ENCODE measurements around the gene GRM6. TPM values are rescaled to one million over a fixed set of nuclear protein-coding genes. Genes with fewer than 3 reads are reported as not detected.

The GRM6 gene
- not detected in 2 replicates for total RNA-seq (2014; rRNA removed; shearing (Covaris generic))

DNA sequence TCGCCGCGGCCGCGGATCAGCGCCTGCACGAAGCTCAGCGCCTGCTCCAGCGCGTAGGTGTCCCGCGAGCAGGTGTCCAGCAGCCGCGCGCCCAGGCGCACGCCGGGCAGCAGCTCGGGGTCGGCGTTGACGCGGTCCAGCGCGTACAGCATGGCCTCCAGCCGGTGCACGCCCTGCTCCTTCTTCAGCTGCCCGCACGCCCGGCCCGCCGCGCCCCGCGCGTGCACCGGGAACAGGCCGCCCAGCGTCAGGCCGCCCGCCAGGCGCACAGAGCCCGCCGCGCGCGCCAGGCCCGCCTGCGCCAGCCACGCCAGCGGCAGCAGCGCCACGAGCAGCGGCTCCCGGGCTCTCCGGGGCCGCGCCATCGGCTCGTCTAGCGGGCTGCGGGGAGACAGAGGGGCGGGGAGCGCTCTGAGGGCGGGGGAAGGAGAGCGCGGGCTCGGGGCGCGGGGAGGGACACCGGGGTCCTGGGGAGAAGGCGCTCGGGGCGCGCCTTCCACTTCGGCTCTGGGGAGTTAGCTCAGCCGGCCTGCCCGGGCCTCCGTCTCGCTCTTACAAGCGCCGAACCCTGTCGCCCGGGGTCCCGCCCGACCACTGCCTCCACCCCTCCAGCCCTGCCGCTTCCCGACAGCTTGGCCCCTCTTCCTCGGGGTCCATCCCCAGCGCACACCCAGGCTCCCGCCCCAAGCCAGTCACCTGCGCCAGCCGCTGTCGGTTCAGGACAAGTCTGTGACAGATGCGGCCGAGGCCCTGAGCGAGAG lies at the start of gene GRM6:
Gene GRM6 (minus strand): TSS at position 741 of the 761 bp plus-strand sequence. CDS start 376 bp downstream, at position 365.
- no peak for DNase-seq (ENCODE audit: low read depth)

DNA sequence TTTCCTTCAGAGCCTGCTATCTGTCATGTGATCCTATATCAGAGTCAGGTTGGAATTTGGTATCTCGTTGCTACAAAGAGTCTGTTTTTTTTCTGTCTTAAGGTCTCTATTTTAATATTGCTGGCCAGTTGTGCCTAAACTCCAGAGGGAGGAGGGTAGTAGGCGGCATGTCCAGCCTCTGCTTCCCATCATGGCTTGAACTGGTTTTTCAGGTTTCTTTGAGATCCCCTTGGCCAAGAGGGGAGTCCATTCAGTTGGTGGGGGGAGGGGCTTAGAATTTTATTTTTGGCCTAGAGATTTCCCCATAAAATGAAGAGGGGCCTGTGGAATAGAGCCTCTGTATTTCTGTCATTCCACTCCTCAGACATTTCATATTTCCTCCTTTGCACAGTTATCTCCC lies 49.6 kb upstream of the GRM6 start:
- no peak for DNase-seq (ENCODE audit: low read depth)

DNA sequence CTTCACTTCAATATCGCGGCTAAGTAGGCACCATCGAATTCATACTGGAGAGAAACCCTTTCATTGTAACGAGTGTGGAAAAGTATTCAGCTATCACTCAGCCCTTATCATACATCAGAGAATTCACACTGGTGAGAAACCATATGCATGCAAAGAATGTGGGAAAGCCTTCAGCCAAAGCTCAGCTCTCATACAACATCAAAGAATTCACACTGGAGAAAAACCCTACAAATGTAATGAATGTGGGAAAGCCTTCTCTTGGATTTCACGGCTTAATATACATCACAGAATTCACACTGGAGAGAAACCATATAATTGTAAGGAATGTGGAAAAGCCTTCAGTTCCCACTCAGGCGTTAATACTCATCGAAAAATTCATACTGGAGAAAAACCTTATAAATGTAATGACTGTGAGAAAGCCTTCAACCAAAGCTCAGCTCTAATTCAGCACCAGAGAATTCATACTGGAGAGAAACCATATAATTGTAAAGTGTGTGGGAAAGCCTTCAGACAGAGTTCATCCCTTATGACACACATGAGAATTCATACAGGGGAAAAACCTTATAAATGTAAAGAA lies 38.0 kb upstream of the GRM6 start:
- no peak for DNase-seq (ENCODE audit: low read depth)

DNA sequence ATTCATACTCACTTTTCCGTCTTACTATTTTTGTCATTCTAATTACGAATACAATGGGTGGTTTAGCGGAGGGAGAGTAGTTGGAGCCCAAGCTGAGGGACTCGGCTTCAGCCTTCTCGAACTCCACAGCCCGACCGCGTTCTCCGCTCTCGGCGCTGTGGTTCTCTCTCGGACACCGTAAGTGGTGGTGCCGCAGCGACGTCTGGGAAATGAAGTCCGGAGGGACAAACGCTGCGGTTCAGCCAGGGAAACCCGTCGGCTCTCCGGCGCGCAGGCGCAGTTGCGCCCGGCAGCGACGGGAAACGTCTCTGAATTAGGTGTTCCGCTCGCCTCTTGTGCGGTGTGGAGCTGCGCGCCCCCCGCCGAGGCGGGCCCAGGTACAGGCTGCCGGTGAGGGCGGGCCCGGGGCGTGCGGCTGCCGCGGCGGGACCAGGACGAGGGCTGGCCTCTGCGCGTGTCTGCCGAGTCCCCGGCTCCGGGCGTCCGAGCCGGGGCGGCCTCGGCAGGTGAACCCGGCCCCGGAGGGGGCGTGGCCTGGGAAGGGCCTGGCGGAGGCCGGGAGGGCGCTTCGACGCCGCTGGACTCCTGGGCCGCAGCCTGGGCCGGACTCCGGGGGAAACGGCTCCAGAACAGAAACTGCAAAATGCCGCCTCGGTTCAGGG lies 28.5 kb upstream of the GRM6 start, which contains the start of gene ZNF879:
Gene ZNF879 (plus strand): TSS at position 277 of the 662 bp plus-strand sequence. CDS start 1,201 bp downstream, outside the sequence.
- DNase-seq (ENCODE audit: low read depth), result peak; percentile 95

DNA sequence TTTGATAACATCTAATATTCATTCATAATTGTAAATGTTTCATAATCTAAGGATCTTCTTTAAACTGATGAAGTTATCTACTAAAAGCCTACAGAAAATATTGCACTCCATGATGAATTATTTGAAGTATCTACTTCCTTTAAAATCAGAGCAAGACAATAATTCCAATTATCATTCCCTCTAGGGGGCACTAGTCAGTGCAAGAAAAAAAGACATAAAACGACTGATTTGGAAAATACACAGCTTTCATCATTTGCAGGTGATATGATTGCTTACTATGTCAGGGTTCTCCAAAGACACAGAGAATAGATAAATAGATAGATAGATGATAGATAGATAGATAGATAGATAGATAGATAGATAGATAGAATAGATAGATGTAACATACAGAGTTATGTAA lies 13.5 kb upstream of the GRM6 start:
- DNase-seq (ENCODE audit: low read depth), result no peak

DNA sequence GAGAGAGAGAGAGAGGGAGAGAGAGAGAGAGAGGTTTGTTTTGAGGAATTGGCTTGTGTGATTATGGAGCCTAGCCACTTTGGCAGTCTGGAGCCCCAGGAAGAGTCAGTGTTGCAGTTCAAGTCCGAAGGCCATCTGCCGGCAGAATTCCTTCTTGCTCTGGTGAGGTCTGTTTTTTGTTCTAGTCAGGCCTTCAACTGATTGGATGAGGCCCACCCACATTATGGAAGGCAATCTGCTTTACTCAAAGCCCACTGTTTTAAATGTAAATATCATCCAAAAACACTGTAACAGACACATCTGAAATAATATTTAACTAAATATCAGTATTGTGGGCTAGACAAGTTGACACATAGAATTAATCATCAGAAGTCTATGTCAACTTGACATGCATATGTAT lies 11.4 kb upstream of the GRM6 start:
- no peak for DNase-seq (ENCODE audit: low read depth)

DNA sequence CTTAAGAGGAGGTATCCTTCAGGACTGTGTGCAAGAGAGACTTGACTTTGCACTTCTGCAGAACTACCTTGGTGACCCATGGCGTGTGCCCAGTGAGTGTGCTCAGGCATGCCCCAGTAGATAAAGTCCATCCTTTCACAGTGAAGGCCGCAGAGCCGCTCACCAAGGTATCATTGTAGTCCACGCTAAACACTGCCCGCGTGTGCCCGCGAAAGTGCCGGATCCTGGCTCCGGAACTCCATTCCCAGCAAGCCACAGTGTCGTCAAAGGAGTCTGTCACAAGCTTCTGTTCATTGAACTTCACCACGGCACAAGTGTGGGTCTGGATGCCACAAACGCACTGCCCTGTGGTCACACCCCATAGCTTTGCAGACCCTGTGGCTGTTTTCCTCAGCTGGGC lies 3.3 kb upstream of the GRM6 start:
- no peak for DNase-seq (ENCODE audit: low read depth)

DNA sequence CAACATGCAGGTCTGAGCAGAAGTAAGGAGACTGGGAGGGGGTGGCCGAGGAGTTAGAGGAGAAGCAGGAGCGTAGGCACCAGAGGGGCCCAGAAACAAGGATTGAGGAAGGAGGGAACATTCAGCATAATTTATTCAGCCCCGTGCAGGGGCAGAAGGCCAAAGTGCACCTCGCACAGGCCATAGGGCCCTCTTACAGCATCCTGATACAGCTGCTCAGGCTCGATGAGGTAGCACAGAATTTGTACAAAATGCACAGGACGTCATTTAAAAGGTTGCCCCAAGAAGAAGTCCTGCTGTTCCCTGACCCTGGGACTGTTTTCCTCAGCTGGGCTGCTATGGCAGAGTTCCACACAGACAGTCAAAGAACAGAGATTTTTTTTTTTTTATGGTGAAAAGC lies 2.1 kb upstream of the GRM6 start:
- no peak for DNase-seq (ENCODE audit: low read depth)

DNA sequence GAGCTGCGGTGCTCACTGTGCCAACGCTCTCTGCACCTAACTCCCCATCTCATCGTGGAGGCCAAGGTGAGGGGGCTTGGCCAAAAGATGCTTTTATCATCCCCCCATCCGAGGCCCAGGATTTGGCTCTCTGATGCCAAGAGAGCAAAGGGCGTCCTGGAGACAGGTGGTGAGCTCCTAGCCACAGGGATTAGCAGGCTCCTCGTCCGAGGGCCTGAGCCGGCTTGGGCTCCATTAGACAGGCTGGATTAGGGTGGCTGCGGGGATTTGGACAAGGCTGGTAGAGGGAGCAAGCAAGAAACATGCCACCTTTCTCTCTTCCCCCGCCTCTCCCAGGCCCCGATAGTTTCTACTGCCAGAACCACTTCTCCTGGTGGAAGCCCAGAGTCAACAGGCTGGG lies 1.0 kb upstream of the GRM6 start:
- DNase-seq (ENCODE audit: low read depth), result no peak

DNA sequence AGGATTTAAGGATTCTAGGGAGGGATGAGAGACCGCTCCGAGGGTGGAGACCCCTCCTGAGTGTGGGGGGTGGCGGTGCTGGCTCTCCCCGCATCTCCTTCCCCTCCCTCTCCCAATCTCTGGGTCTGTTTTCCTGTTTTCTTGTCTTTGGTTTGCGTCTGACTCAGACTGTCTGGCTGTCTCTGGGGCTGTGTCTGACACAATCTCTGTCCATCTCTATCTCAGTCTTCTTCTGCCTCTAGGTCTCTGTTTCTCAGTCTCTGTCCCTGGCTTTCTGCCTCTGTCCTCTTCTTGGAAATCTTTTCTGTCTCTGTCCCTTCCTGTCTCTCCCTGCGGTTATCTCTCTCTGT lies 196 bp upstream of the GRM6 start:
- DNase-seq (ENCODE audit: low read depth), result no peak

DNA sequence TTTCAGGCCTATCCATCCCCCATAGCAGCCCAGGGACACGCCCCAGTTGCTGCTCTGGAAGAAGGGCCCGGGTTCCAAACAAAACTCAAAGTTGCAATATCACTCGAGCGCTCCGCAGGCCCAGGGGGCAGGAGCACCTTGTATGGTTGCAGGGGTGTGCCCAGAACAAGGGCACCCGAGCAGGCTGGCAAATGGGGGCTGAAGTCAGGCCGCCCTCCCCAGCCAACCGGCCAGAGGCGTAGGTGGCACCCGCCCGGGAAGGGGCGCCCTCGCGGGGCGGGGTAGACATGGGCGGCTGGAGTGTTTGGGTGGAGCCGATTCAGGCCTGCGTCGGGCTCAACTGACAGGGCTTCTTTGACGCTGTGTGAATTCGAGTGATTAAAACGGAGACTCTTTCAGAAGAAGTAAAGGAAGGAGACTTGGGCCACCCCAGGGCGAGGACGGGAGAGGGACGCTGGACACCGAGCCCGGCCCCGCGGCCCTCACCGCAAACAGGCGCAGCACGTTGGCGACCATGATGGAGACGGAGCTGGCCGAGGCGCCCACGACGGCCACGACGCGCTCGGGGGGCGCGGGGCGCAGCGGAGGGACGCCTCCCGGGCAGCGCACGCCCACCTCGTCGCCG lies 1.1 kb downstream of the GRM6 start:
- DNase-seq (ENCODE audit: low read depth), result no peak

DNA sequence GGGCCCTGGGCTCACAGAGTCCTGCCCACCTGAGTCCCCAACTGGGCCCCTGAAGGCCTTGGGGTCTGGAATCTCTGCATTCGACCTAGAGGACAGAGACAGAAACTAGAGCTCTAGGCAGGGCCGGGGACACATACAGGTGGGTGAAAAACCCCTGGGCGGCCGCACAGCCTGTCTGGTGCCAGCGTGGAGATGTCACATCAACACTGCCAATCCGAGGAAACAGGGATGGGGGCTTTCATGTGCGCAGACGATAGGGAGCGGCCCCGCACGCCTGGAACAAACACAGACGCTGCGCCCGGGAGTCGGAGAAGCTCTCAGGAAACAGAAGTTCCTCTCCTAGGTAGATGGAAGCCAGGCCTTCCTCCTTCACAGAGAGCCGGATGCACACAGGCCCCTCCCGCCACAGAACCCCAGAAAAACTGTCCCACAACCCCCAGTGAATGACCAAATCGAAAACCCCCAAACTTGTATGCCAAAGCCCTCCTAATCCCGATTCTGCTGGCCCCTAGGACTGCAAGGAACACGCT lies 1.8 kb downstream of the GRM6 start:
- no peak for DNase-seq (ENCODE audit: low read depth)

DNA sequence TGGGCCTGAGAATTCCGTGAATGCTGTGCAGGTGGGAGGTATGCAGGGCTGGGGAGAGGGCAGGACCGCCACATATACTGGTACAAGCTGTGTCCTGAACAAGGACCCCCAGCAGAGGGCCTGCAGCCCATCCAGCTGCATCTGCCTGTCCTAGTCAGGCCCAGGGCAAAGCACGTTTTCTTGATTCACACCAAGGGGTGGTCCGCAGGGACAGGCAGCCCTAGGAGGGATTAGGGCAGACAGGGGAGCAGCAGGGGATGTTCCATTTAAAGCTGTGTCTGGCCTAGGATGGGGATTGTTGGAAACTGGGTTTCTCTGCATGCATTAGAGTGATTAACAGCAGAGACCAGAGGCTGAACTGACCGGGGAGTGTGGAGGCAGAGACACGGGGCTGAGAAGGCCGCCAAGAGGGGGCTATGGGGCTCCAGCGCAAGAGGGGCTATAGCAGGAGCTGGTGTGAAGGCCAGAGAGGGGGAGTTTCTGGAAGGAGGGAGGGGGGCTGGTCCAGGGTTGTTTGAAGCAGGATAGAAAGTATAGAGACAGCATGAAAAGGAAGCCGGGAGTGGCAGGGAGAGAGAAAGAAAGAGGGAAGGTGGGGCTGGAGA lies 2.7 kb downstream of the GRM6 start:
- DNase-seq (ENCODE audit: low read depth), result no peak

DNA sequence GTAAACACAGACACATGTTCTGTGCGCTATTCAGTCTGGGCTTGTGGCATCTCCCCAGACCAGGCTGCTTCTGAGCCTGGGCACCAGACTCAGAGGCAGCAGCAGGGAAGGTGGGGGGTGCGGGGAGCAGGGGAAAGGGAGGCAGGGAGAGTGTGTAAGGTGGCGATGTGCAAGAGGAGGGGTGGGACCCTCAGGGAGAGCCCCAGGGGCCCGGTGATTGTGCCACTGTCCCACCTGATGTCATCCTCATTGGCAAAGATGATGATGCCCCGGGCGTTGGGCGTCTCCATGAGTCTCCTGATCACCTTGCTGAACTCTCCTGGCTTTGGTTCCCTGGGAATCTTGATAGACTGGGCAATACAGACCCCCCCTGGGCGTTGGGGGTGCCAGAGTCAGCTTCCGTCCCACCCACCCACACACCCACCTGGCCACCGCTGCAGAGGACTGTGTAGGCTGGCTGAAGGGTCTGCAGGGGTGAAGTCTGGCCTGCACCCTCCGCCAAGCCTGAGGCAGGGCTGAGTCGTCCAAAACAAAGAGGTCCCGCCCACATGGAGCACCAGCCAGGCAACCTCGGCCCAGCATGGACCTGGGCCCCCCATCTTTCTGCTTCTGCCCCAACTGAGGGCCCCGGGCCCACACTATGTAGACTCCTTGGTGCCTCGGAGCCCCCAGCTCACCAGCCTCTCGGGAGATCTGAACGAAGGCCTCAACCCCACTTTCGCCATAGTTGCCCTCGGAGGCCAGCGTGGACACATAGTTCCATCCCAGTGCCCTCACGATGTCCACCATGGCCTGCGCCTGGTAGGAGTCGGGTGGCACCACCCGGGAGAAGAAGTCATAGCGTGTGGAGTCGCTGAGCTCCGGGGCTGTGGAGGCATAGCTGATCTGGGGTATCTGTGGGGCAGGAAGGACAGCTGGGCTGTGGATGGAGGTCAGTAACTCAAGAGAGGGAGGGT lies 3.7 kb downstream of the GRM6 start:
- DNase-seq (ENCODE audit: low read depth), result no peak

DNA sequence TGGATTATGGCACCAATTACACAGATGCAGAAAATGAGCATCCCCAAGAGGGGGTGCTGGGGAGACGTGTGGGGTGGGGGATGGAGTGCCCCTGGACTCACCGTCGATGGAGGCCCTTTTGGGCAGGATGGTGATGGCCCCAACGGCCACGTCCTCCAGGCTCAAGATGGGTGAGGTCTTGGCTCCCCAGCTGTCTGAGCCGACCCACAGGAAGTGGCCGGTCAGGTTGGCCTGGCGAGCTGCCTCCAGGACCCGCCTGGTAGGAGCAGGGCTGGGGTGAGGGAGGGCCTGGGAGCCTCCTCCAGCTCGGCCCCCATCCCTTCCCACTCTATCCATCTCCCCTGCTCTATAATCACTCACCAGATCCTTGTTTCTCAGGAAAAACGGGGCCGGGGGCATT lies 4.6 kb downstream of the GRM6 start:
- no peak for DNase-seq (ENCODE audit: low read depth)

DNA sequence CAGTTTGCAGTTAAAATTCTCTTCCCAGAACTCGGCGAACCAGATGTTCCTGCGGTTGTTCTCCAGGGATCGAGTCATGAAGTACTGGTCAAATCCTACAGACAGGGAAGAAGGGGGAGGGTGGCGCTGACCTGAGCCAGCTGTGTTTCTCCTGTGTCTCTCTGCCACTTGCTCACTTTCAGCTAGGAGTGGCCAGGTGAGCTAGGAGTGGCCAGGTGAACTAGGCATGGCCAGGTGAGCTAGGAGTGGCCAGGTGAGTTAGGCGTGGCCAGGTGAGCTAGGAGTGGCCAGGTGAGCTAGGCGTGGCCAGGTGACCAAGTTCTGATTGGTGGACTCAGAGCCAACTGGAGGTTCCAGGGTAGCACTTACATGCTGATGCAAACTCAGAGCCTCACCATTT lies 5.8 kb downstream of the GRM6 start:
- no peak for DNase-seq (ENCODE audit: low read depth)

DNA sequence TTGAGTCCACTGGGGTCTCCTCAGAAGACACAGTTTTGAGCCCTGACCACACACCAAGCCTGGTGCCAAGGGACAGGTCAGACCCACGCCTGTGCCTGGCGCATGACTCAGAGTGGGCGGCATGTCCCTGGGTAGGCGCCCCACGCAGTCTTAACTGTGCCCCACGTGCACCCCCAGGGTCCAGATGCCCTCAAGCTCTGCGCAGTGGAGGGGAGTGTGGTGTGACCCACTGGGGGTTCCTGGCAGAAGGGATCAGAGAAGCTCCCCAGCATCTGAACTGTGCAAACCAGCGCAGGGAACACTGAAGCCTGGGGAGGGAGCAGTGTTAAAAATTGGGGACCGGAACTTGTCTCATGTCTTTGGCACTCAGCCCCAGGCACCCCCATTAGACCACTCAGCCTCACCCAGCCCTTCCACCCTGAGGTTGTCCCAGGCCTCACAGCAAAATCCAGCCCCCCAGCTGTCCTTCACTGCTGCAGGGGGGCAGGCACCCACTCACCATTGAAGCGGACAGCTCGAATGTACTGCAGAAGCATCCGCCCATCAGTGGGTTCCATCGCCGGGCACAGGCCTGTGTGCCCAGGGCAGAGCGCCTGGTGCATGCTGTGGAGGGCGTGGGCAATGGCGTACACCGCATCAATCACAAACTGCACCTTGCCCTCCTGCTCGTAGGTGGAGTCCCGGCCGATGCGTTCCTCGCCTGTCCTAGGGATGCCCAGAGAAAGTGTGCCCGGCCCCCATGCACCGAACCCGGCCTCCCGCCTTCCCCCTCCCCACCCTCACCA lies 6.5 kb downstream of the GRM6 start:
- DNase-seq (ENCODE audit: low read depth), result no peak

DNA sequence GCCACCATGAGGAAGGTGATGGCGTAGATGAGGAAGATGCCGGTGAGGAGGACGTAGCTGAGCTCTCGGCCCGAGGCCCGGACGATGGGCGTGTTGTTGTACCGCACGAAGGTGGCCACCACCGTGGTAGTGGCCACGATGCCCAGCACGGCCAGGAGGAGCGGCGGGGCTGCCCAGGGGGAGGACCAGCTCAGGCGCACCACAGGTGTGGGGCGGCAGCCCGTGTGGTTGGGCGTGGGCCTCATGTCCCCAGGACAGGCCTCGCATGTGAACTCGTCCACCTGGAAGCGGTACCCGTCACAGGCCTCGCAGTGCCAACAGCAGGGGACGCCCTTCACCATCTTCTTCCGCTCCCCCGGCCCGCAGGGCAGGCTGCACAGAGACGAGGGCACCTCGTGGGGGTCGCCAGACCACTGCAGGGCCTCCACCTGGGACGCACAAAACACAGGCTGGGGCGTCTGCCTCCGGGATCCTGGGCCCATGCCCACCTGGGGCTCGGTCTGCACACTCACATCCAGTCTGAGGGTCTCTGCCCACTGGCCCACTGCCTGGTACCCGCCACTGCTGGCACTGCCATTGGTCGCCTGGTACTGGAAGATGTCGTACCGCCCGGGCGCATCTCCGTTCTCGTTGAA lies 8.7 kb downstream of the GRM6 start:
- no peak for DNase-seq (ENCODE audit: low read depth)
